Medulla oblongata (tissue), 1 donor: Measurements from ENCODE around the gene TRIM25.

ENCODE experiments used
- DNase-seq: peaks from one replicate; pipeline ENCODE4 v3.0.0-alpha.2; 2015; ENCODE audit errors: extremely low spot score

Gene TRIM25

GRCh38 chr17:56866076-56866475 is 47.8 kb downstream of the TRIM25 start:
- DNase-seq: no peak

- DNase-seq: no peak
Observed at GRCh38 chr17:56863974-56864373, 49.9 kb downstream of the TRIM25 start.

GRCh38 chr17:56861899-56862298 is 52.0 kb downstream of the TRIM25 start:
- no peak for DNase-seq

DNA sequence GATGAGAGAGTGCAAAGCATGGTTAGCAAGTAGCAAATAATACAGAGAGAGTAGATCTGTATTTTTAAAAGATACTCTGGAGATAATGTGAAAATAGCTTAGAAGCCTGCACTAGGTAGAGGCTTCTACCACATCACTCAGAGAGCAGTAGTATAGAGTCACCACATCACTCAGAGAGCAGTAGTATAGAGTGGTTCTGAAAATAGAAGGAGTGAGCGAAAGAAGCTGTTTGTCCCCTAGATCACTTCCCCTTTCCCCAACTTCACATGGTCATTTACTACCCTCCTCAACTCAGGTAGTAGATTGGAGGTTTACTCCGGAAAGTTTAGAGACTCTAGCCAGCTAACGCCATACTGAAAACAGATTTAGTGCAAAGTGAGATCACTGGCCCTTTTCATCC is 62.8 kb downstream of the TRIM25 start:
- DNase-seq: no peak

DNA sequence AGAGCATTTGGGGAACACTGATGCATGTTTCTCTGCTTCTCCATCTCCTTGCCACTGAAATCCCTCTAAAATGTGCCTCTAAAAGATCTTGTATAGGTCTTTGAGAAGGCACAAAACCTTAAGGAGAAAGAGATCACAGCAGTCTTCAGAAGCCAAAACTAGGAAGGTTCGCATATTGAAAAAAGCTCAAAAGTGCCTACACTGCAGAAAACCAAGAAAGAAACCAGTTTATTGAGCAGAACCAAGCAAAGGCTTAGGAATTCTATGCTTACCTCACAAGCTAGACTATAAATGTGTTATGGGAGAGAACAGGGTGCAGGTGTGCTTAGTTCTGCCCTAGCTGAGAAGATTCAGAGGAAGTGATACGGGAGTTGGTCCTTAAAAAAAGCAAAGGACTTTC is 63.3 kb downstream of the TRIM25 start:
- no peak for DNase-seq

GRCh38 chr17:56849131-56849530 is 64.7 kb downstream of the TRIM25 start:
- DNase-seq: no peak

DNA sequence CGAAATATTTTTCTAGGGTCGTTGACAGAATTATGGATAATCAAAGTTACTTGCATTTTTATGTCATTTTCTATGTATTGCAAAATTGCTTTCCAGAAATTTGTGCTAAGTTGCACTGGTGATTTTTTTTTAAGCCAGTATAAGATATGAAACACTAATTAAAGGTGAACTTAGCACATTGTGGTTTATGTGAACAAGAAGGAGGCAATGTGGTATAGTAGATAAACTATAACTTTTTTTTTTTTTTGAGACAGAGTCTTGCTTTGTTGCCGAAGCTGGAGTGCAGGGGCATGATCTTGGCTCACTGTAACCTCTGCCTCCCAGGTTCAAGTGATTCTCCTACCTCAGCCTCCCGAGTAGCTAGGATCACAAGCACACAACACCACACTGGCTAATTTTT is 66.7 kb downstream of the TRIM25 start:
- no peak for DNase-seq

DNA sequence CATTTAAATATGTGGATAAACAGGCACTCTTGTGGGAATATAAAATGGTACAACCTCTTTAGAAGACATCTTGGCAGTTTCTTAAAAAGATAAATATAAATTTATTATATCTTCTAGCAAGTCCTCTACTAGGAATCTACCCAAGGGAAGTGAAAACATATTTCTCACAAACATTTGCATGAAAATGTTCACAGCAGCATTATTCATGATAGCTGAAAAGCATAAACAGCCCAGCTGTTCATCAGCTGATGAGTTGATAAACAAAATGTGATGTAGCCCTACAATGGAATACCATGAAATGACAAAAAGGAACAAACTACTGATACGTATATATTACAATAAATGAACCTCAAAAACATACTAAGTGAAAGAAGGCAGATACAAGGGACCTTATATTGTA is 67.9 kb downstream of the TRIM25 start:
- DNase-seq: no peak

DNA sequence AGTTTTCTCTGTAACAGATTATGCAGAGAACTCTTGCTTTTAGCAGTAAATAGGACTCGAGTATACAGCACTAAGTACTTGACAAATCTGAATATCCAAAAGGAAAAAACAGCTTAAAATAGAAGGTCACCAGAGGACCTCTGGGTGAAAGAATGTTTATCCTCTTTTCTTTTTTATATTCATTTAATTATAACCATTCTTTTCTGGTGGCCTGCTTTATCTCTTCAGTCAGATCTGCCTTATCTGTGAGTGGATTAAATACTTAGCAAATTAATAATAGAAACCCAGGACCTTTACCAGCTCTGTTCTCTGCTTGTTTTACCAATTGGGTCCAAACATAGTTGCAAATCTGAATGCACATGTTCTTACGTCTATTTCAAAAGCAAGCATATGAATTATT is 71.3 kb downstream of the TRIM25 start:
- no peak for DNase-seq

DNA sequence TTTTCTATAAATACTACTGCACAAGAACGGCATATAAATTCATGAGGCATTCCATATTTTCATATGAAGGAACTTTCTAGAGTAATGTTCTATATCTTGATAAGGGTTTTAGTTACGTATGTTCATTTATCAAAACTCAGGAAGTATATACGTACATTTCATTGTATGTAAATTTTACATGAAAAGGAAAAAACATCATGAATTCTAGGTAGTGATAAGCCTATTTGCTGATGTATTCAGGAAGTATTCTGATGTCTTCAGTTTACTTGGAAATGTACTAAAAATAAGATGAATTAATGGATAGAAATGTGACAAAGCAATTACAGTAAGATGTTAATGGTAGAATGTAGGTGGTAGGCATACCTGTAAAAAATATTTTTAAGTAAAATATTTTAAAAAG is 75.2 kb downstream of the TRIM25 start:
- DNase-seq: no peak
